K562 (cell line): ENCODE results near the gene STAU1. TPM values are rescaled to one million over a fixed set of nuclear protein-coding genes. Genes with fewer than 3 reads are reported as not detected.

Experiments used
- ATAC-seq: fragments of 200-7000 bp; cut with Tn5 transposase; 3 replicates; pipeline ENCODE4 v1.9.1; 2020; ENCODE audit warnings: moderate library complexity
- BruUV-seq: library from RNA; stranded (reverse); fragments of 400-500 nt; replicated peaks from 2 replicates; lab custom pipeline; 2021; lab: Mats Ljungman, UMichigan
- CTCF ChIA-PET: fragments of 300-600 bp; formaldehyde crosslinking; extraction: SDS; loops from one replicate; lab custom pipeline; 2021; ENCODE audit warnings: low intra/inter-chr PET ratio; lab: Yijun Ruan, JAX
- POLR2A ChIA-PET: fragments of 300-600, 350-650 bp; sonication (Branson Sonifier 250); formaldehyde crosslinking; extraction: SDS; loops from one replicate; lab custom pipeline; 2021; ENCODE audit warnings: antibody characterized with exemption, inconsistent platforms; lab: Yijun Ruan, JAX
- DNase-seq, 4 experiments: peaks; one replicate each; pipeline versions ENCODE4 v3.0.0 to v3.0.0-alpha.2; 2011 to 2018; ENCODE audit warnings: low spot score in 3 of 4, mixed read lengths in 3 of 4; ENCODE audit errors: extremely low read depth in 1 of 4
- FAIRE-seq: peaks from 2 replicates; lab custom pipeline; 2011; peaks lifted over from hg19 to GRCh38; lab: Jason Lieb, UNC
- H2AFZ ChIP-seq: 2 replicates; pipeline ENCODE4 v1.6.0; 2011; ENCODE audit warnings: low read depth, low read length, control low read depth, inconsistent platforms
- H3K27ac ChIP-seq: fragments of 200-600 bp; 3 replicates; pipeline ENCODE4 v1.8.0; 2011; ENCODE audit warnings: low read depth, mild to moderate bottlenecking, control low read depth, inconsistent platforms, low read length, moderate library complexity, mixed read lengths; ENCODE audit errors: extremely low read depth
- H3K27me3 ChIP-seq, 2 experiments: fragments of 300-600 bp in 1 of 2; 2 replicates in 1 of 2; 3 replicates in 1 of 2; pipeline versions ENCODE4 v1.6.0 to v1.8.0; 2011; ENCODE audit warnings: inconsistent platforms in 2 of 2, low read length in 2 of 2, mild to moderate bottlenecking in 1 of 2, mixed read lengths in 1 of 2, moderate library complexity in 1 of 2; ENCODE audit not compliant: control insufficient read depth in 2 of 2, insufficient read depth in 2 of 2
- H3K36me3 ChIP-seq: fragments of 300-600 bp; 3 replicates; pipeline ENCODE4 v1.8.0; 2011; ENCODE audit warnings: mild to moderate bottlenecking, low read length, inconsistent platforms; ENCODE audit not compliant: control insufficient read depth, insufficient read depth
- H3K4me1 ChIP-seq, 2 experiments: fragments of 200-600 bp in 1 of 2; replicated peaks in 1 of 2; 2 replicates in 1 of 2; 3 replicates in 1 of 2; pipeline versions ENCODE4 v1.5.1 to v1.8.0; 2011; ENCODE audit warnings: inconsistent platforms in 2 of 2, low read length in 2 of 2, mild to moderate bottlenecking in 1 of 2, mixed read lengths in 1 of 2, moderate library complexity in 1 of 2; ENCODE audit not compliant: control insufficient read depth in 2 of 2, insufficient read depth in 2 of 2
- H3K4me2 ChIP-seq: 2 replicates; pipeline ENCODE4 v1.6.1; 2011; ENCODE audit warnings: low read length, control low read depth, inconsistent platforms, mixed read lengths; ENCODE audit not compliant: insufficient read depth
- H3K4me3 ChIP-seq: fragments of 200-600 bp; sonication (generic), shearing (Covaris generic); 2 replicates; pipeline ENCODE4 v1.5.1; 2016; ENCODE audit warnings: control low read depth, inconsistent platforms
- H3K79me2 ChIP-seq: fragments of 200-600 bp; 3 replicates; pipeline ENCODE4 v1.8.0; 2011; ENCODE audit warnings: low read length, inconsistent platforms; ENCODE audit not compliant: control insufficient read depth, insufficient read depth
- H3K9ac ChIP-seq, 2 experiments: 2 replicates each; pipeline versions ENCODE4 v1.6.0 to v1.6.1; 2011; ENCODE audit warnings: low read depth in 2 of 2, low read length in 2 of 2, control low read depth in 1 of 2, inconsistent platforms in 1 of 2, mild to moderate bottlenecking in 1 of 2, mixed read lengths in 1 of 2; ENCODE audit not compliant: insufficient read depth in 1 of 2
- H3K9me1 ChIP-seq: one replicate; pipeline ENCODE4 v1.6.0; 2011; ENCODE audit warnings: inconsistent platforms, mild to moderate bottlenecking, low read length, moderate library complexity; ENCODE audit not compliant: control insufficient read depth, insufficient read depth
- H3K9me3 ChIP-seq: replicated peaks from 2 replicates; pipeline ENCODE4 v1.5.1; 2011; ENCODE audit warnings: low read depth, low read length, inconsistent platforms; ENCODE audit not compliant: control insufficient read depth, insufficient read depth
- H4K20me1 ChIP-seq: replicated peaks from 2 replicates; pipeline ENCODE4 v1.6.1; 2011; ENCODE audit warnings: low read length, inconsistent platforms, mixed read lengths; ENCODE audit not compliant: control insufficient read depth, insufficient read depth
- YY1 ChIP-seq, 3 experiments: IDR thresholded peaks; 2 replicates each; pipeline ENCODE4 v1.6.1; 2011; ENCODE audit warnings: low read length in 2 of 3, mild to moderate bottlenecking in 2 of 3, moderate library complexity in 2 of 3, borderline replicate concordance in 1 of 3, control low read depth in 1 of 3, low read depth in 1 of 3; ENCODE audit not compliant: insufficient read depth in 3 of 3, insufficient replicate concordance in 2 of 3, control insufficient read depth in 1 of 3, insufficient read length in 1 of 3; ENCODE audit errors: extremely low read depth in 1 of 3
- WGBS: fragments of 100-300 bp; shearing (Covaris generic); methylation state at CpG from one replicate; pipeline ENCODE4 v1.1.6; 2016; ENCODE audit warnings: low coverage, mixed read lengths; ENCODE audit not compliant: insufficient coverage; ENCODE audit errors: missing lambda C conversion rate; 5-methylcytosine and 5-hydroxymethylcytosine counted together
- in situ Hi-C: fragments of 300-500 bp; cut with MboI; formaldehyde crosslinking; loops from 4 replicates; pipeline ENCODE4 v1.15.0; 2018; ENCODE audit warnings: inconsistent platforms, mixed read lengths
- intact Hi-C: fragments of 100-400 bp; cut with micrococcal nuclease; formaldehyde crosslinking; loops from 2 replicates; pipeline ENCODE4 v1.14.2; 2022
- polyA plus RNA-seq, 8 experiments: library from polyadenylated mRNA; depleted of rRNA in 4 of 8; stranded (reverse) in 5 of 8; unstranded in 3 of 8; fragments of >200 nt; fragmentation: Nextera tagmentation in 2 of 8; fragmentation: Illumina TruSeq in 1 of 8; extraction: Ambion mirVana in 2 of 8; extraction: Trizol in 1 of 8; gene quantifications; 2 replicates each; pipeline versions ENCODE4 v1.2.1 to v1.2.3, GENCODE V29; 2011 to 2014; ENCODE audit warnings: inconsistent platforms in 1 of 8, missing spikeins in 1 of 8
- total RNA-seq, 7 experiments: library from RNA; depleted of rRNA in 6 of 7; stranded (reverse); fragments of >200 nt in 6 of 7; fragmentation: Illumina TruSeq in 2 of 7; extraction: Trizol in 2 of 7; gene quantifications; 2 replicates each; pipeline versions ENCODE4 v1.2.1 to v1.2.3, GENCODE V29; 2011 to 2021; ENCODE audit warnings: low replicate concordance in 1 of 7
- TF ChIP-seq, protein P1 (sequence below), 2 experiments: fragments of 450-650 bp in 1 of 2; IDR thresholded peaks; 2 replicates each; pipeline ENCODE4 v1.6.1; 2011 to 2017; ENCODE audit warnings: low read depth in 2 of 2, antibody characterized with exemption in 1 of 2, borderline replicate concordance in 1 of 2, low read length in 1 of 2, mild to moderate bottlenecking in 1 of 2, mixed read lengths in 1 of 2; ENCODE audit not compliant: control insufficient read depth in 1 of 2

STAU1 gene
- total and polyA plus RNA-seq, 9 of the 15 experiments (the other 6 are each of a cell fraction or from before 2014, with no cell fraction given): 18.0 to 106 (median 50.6) TPM

DNA sequence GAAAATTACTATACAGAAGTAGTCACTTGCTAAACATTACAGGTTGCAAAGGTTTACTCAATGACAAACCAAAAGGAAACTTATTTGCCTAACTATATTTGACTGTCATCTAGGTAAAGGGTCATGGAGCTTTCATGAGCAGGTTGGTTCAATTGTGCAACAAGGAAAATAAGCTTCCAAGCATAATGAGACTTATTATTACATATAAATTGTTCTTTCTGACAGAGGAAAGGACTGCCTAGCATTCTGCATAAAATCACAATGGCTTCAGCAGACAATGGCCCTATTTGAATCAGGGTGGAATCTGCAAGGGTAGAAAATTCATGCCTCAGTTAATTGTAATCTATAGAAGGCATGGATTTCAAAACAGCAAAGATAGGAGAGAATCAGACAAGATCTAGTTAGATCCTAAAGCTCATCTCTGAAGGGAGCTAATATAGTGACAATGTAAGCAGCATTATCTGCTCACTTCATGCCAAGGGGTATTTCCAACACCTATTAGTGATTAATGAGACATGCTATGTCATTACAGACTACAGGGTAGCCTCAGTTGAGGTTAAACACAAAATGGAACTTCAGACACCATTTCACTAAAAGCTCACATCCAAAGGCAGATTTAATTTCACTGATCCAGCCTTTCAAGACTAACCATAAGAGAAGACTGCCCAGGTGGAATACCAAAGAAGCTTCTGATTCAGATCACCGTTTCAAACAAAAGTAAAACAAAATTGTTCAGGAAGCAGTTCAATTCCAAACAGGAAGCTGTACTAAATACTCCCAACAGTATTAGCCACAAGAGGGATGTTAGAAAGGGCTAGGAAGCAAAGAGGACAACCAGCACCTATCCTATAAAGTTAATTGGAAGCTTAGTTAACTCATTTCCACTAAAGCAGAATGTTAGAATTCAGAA, 8.5 kb downstream of the STAU1 start:
- no peaks in the 10 kb centered on the region for H3K27me3 ChIP-seq
- WGBS: 28% methylated on average over 1 of the region's 1 CpG
- no peaks in the 10 kb centered on the region for H3K9me1 ChIP-seq
- no peak overlapping the region for H3K4me3 ChIP-seq
- peaks cover 12 to 25% of the 10 kb centered on the region in 2 experiments; a peak in 3 of 5 replicates for H3K4me1 ChIP-seq
- no peak overlapping the region for H3K4me2 ChIP-seq
- FAIRE-seq (no peak), DNase-seq (no peak), ATAC-seq (no peak)
- peaks cover 24% of the 10 kb centered on the region for H4K20me1 ChIP-seq
- in situ Hi-C loops (no loop called here), intact Hi-C loops (loop anchor here (5.0 kb wide), 1 partner anchor 38 kb away; the partner anchor contains the start of gene DDX27)
- H3K79me2 ChIP-seq: peaks cover 88% of the 10 kb centered on the region
- ChIA-PET CTCF (no interaction called here), POLR2A (interaction anchor here (0.7 to 3.2 kb wide), 3 partner anchors 12 to 73 kb away, joined by 3 to 12 read pairs (median 3); no protein-coding TSS in a partner anchor)
- H3K9ac ChIP-seq: no peak overlapping the region
- no TSS peak for BruUV-seq
- TF ChIP-seq, protein P1, sequence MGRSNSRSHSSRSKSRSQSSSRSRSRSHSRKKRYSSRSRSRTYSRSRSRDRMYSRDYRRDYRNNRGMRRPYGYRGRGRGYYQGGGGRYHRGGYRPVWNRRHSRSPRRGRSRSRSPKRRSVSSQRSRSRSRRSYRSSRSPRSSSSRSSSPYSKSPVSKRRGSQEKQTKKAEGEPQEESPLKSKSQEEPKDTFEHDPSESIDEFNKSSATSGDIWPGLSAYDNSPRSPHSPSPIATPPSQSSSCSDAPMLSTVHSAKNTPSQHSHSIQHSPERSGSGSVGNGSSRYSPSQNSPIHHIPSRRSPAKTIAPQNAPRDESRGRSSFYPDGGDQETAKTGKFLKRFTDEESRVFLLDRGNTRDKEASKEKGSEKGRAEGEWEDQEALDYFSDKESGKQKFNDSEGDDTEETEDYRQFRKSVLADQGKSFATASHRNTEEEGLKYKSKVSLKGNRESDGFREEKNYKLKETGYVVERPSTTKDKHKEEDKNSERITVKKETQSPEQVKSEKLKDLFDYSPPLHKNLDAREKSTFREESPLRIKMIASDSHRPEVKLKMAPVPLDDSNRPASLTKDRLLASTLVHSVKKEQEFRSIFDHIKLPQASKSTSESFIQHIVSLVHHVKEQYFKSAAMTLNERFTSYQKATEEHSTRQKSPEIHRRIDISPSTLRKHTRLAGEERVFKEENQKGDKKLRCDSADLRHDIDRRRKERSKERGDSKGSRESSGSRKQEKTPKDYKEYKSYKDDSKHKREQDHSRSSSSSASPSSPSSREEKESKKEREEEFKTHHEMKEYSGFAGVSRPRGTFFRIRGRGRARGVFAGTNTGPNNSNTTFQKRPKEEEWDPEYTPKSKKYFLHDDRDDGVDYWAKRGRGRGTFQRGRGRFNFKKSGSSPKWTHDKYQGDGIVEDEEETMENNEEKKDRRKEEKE (IDR thresholded peaks at IDR 0.05; ENCODE audit: borderline replicate concordance in 1 of 2, control insufficient read depth in 1 of 2, low read depth in 2 of 2, low read length in 1 of 2): no peak
- peak in 1 of 3 experiments; percentile 20 for TF ChIP-seq YY1 (IDR thresholded peaks at IDR 0.05; ENCODE audit: borderline replicate concordance in 1 of 3, control insufficient read depth in 1 of 3, extremely low read depth in 1 of 3, insufficient read depth in 3 of 3, insufficient read length in 1 of 3, insufficient replicate concordance in 2 of 3, low read depth in 1 of 3, low read length in 2 of 3)
- H2AFZ ChIP-seq: no peak overlapping the region
- H3K36me3 ChIP-seq: peaks cover 27% of the 10 kb centered on the region
- H3K9me3 ChIP-seq: no peaks in the 10 kb centered on the region
- no peak overlapping the region; the same call in 2 of the 3 replicates for H3K27ac ChIP-seq
